ENCODE results near the gene ART4.

ART4 gene

GRCh38 chr12:14843425-14843887, at the start of gene ART4:
ART4 (minus strand) TSS chr12:14843526; CDS start chr12:14843113, 413 bp downstream.
- TF ChIP-seq CTCF (IDR thresholded peaks at IDR 0.05): no peak

GRCh38 chr12:14892726-14893505, 49.6 kb upstream of the ART4 start:
- TF ChIP-seq CTCF (IDR thresholded peaks at IDR 0.05): no peak; the same call in 1 of the 2 replicates

GRCh38 chr12:14890701-14891100, 47.4 kb upstream of the ART4 start:
- no peak for TF ChIP-seq CTCF (IDR thresholded peaks at IDR 0.05)

- no peak for TF ChIP-seq CTCF (IDR thresholded peaks at IDR 0.05)
Observed at GRCh38 chr12:14886271-14886670, 42.9 kb upstream of the ART4 start.

GRCh38 chr12:14885718-14886221, 42.4 kb upstream of the ART4 start, which contains the start of gene MGP:
MGP (minus strand) TSS chr12:14885854; CDS start chr12:14885791, 63 bp downstream.
- TF ChIP-seq CTCF (IDR thresholded peaks at IDR 0.05): no peak

- TF ChIP-seq CTCF (IDR thresholded peaks at IDR 0.05): no peak
Observed at GRCh38 chr12:14884458-14884878, 41.1 kb upstream of the ART4 start.

GRCh38 chr12:14883686-14884085, 40.4 kb upstream of the ART4 start:
- no peak for TF ChIP-seq CTCF (IDR thresholded peaks at IDR 0.05)
